ENCODE results near the gene SLX4IP. TPM values are rescaled to one million over a fixed set of nuclear protein-coding genes. Genes with fewer than 3 reads are reported as not detected.

Gene SLX4IP
- total and polyA plus RNA-seq, 2 donors (not counting 1 experiment from before 2014, with no cell fraction given): 1.9 to 8.1 TPM

DNA sequence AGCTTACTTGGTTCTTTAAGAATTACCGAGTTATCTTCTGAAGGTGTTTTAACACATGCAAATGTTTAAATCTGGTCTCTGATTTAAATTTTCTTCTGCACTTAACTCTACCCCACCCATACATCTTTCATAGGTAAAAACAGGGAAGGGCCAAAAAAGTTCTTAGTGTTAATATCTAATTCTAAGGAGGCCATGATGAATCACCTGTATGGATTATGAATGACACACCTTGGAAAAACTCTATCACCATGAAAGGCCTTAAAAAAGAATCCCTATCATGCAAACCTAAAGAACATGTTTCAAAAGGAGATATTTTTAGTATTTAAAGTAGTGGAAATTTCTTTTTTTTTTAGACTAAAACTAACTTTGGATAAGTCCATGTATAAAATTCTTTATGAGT is 54.7 kb downstream of the SLX4IP start:
- Histone ChIP-seq H3K9ac (ENCODE audit: insufficient read depth, low read length) (no peak overlapping the region), H4K20me1 (ENCODE audit: control insufficient read depth, extremely low read depth, insufficient read depth, low read length) (no peaks in the 10 kb centered on the region)
- no peak for DNase-seq (ENCODE audit: low read depth in 2 of 2)

GRCh38 chr20:10490257-10490656 is 55.2 kb downstream of the SLX4IP start:
- no peak overlapping the region for H3K27ac ChIP-seq (ENCODE audit: insufficient read depth, low read length)
- DNase-seq (ENCODE audit: low read depth in 2 of 2): no peak
- no peaks in the 10 kb centered on the region for H3K9me3 ChIP-seq (ENCODE audit: control insufficient read depth, insufficient read depth, low read depth, low read length)
- no peaks in the 10 kb centered on the region for H3K36me3 ChIP-seq (ENCODE audit: control insufficient read depth, insufficient read depth, low read length)
- no peak overlapping the region for H2AFZ ChIP-seq (ENCODE audit: low read length)
- no peak overlapping the region for H3K4me2 ChIP-seq (ENCODE audit: extremely low read depth, insufficient read depth, low read length)
- no peaks in the 10 kb centered on the region for H3K27me3 ChIP-seq (ENCODE audit: control insufficient read depth, insufficient read depth, low read length)
- no peaks in the 10 kb centered on the region for H4K20me1 ChIP-seq (ENCODE audit: control insufficient read depth, extremely low read depth, insufficient read depth, low read length)
- no peaks in the 10 kb centered on the region for H3K79me2 ChIP-seq (ENCODE audit: control insufficient read depth, insufficient read depth, low read length)
- no peak for TF ChIP-seq EZH2 (IDR thresholded peaks at IDR 0.05; ENCODE audit: low read length, missing control alignments)
- TF ChIP-seq, protein P1, sequence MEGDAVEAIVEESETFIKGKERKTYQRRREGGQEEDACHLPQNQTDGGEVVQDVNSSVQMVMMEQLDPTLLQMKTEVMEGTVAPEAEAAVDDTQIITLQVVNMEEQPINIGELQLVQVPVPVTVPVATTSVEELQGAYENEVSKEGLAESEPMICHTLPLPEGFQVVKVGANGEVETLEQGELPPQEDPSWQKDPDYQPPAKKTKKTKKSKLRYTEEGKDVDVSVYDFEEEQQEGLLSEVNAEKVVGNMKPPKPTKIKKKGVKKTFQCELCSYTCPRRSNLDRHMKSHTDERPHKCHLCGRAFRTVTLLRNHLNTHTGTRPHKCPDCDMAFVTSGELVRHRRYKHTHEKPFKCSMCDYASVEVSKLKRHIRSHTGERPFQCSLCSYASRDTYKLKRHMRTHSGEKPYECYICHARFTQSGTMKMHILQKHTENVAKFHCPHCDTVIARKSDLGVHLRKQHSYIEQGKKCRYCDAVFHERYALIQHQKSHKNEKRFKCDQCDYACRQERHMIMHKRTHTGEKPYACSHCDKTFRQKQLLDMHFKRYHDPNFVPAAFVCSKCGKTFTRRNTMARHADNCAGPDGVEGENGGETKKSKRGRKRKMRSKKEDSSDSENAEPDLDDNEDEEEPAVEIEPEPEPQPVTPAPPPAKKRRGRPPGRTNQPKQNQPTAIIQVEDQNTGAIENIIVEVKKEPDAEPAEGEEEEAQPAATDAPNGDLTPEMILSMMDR (conservative IDR thresholded peaks at IDR 0.05 in 1 of 2, IDR thresholded peaks at IDR 0.05 in 1 of 2; ENCODE audit: low read depth in 1 of 2, low read length in 2 of 2): no peak
- H3K4me3 ChIP-seq (replicated peaks in 1 of 4; ENCODE audit: control extremely low read depth in 1 of 4, insufficient read depth in 1 of 4, low read depth in 3 of 4, low read length in 4 of 4): no peak overlapping the region
- H3K4me1 ChIP-seq (ENCODE audit: control insufficient read depth, extremely low read depth, insufficient read depth, low read length): no peaks in the 10 kb centered on the region
- H3K9ac ChIP-seq (ENCODE audit: insufficient read depth, low read length): no peak overlapping the region

More for the DNA sequence above, 54.7 kb downstream of the SLX4IP start:
- Histone ChIP-seq H3K4me3 (replicated peaks in 1 of 4; ENCODE audit: control extremely low read depth in 1 of 4, insufficient read depth in 1 of 4, low read depth in 3 of 4, low read length in 4 of 4) (no peak overlapping the region), H3K4me2 (ENCODE audit: extremely low read depth, insufficient read depth, low read length) (no peak overlapping the region), H2AFZ (ENCODE audit: low read length) (no peak overlapping the region), H3K79me2 (ENCODE audit: control insufficient read depth, insufficient read depth, low read length) (no peaks in the 10 kb centered on the region), H3K27ac (ENCODE audit: insufficient read depth, low read length) (no peak overlapping the region), H3K9me3 (ENCODE audit: control insufficient read depth, insufficient read depth, low read depth, low read length) (no peaks in the 10 kb centered on the region), H3K36me3 (ENCODE audit: control insufficient read depth, insufficient read depth, low read length) (no peaks in the 10 kb centered on the region), H3K27me3 (ENCODE audit: control insufficient read depth, insufficient read depth, low read length) (no peaks in the 10 kb centered on the region), H3K4me1 (ENCODE audit: control insufficient read depth, extremely low read depth, insufficient read depth, low read length) (no peaks in the 10 kb centered on the region)
- TF ChIP-seq EZH2 (IDR thresholded peaks at IDR 0.05; ENCODE audit: low read length, missing control alignments): no peak
- TF ChIP-seq, protein P1 (conservative IDR thresholded peaks at IDR 0.05 in 1 of 2, IDR thresholded peaks at IDR 0.05 in 1 of 2; ENCODE audit: low read depth in 1 of 2, low read length in 2 of 2): no peak

GRCh38 chr20:10490706-10491105 is 55.6 kb downstream of the SLX4IP start:
- no peak overlapping the region for H3K9ac ChIP-seq (ENCODE audit: insufficient read depth, low read length)
- no peaks in the 10 kb centered on the region for H3K27me3 ChIP-seq (ENCODE audit: control insufficient read depth, insufficient read depth, low read length)
- H2AFZ ChIP-seq (ENCODE audit: low read length): no peak overlapping the region
- no peak for TF ChIP-seq EZH2 (IDR thresholded peaks at IDR 0.05; ENCODE audit: low read length, missing control alignments)
- TF ChIP-seq, protein P1 (conservative IDR thresholded peaks at IDR 0.05 in 1 of 2, IDR thresholded peaks at IDR 0.05 in 1 of 2; ENCODE audit: low read depth in 1 of 2, low read length in 2 of 2): no peak
- no peak overlapping the region for H3K27ac ChIP-seq (ENCODE audit: insufficient read depth, low read length)
- H3K36me3 ChIP-seq (ENCODE audit: control insufficient read depth, insufficient read depth, low read length): no peaks in the 10 kb centered on the region
- H3K4me2 ChIP-seq (ENCODE audit: extremely low read depth, insufficient read depth, low read length): no peak overlapping the region
- DNase-seq (ENCODE audit: low read depth in 2 of 2): peak; percentile 19 to 32
- no peaks in the 10 kb centered on the region for H3K4me1 ChIP-seq (ENCODE audit: control insufficient read depth, extremely low read depth, insufficient read depth, low read length)
- H4K20me1 ChIP-seq (ENCODE audit: control insufficient read depth, extremely low read depth, insufficient read depth, low read length): no peaks in the 10 kb centered on the region
- no peaks in the 10 kb centered on the region for H3K9me3 ChIP-seq (ENCODE audit: control insufficient read depth, insufficient read depth, low read depth, low read length)
- no peak overlapping the region for H3K4me3 ChIP-seq (replicated peaks in 1 of 4; ENCODE audit: control extremely low read depth in 1 of 4, insufficient read depth in 1 of 4, low read depth in 3 of 4, low read length in 4 of 4)
- no peaks in the 10 kb centered on the region for H3K79me2 ChIP-seq (ENCODE audit: control insufficient read depth, insufficient read depth, low read length)
